GM10266 (cell line): ENCODE measurements around the gene JADE3.

ENCODE experiments used
- DNase-seq: peaks from one replicate; pipeline ENCODE4 v3.0.0; 2012; ENCODE audit errors: extremely low spot score
- CTCF ChIP-seq: IDR thresholded peaks from 2 replicates; pipeline ENCODE4 v1.5.1; 2012; ENCODE audit warnings: mild to moderate bottlenecking, low read depth; ENCODE audit not compliant: control insufficient read depth, insufficient read depth; ENCODE audit errors: missing control alignments

Gene JADE3

GRCh38 chrX:46912098-46912602 lies at the start of gene JADE3:
JADE3 (plus strand) TSS chrX:46912421; CDS start chrX:46984895, 72,474 bp downstream.
- peak; percentile 67 for DNase-seq

GRCh38 chrX:46863072-46863471 lies 49.1 kb upstream of the JADE3 start:
- TF ChIP-seq CTCF, result no peak

More at GRCh38 chrX:46912098-46912602, at the start of gene JADE3:
- TF ChIP-seq CTCF, result no peak

GRCh38 chrX:46864606-46865005 lies 47.6 kb upstream of the JADE3 start:
- TF ChIP-seq CTCF, result no peak
- DNase-seq, result no peak

More at GRCh38 chrX:46863072-46863471, 49.1 kb upstream of the JADE3 start:
- no peak for DNase-seq

GRCh38 chrX:46865281-46865680 lies 46.9 kb upstream of the JADE3 start:
- no peak for DNase-seq
- no peak for TF ChIP-seq CTCF

- no peak for DNase-seq
- no peak for TF ChIP-seq CTCF
Measured at GRCh38 chrX:46866726-46867125, 45.5 kb upstream of the JADE3 start.

GRCh38 chrX:46873746-46874145 lies 38.5 kb upstream of the JADE3 start:
- TF ChIP-seq CTCF, result no peak
- DNase-seq, result no peak

GRCh38 chrX:46876901-46877300 lies 35.3 kb upstream of the JADE3 start:
- DNase-seq, result no peak
- no peak for TF ChIP-seq CTCF
